Thyroid gland (tissue), 4 donors: ENCODE data around the gene CKLF. TPM values are rescaled to one million over a fixed set of nuclear protein-coding genes. Genes with fewer than 3 reads are reported as not detected.

ENCODE experiments used
- DNase-seq, 2 donors: peaks; one replicate each; pipeline ENCODE4 v3.0.0-alpha.2; 2019
- H3K27ac ChIP-seq, 3 donors: fragments of 200-600 bp; sonication (generic); 1 replicate in 2 of 3; 2 replicates in 1 of 3; pipeline ENCODE4 v1.5.1; 2016 to 2019; ENCODE audit warnings: mild to moderate bottlenecking in 1 of 3, moderate library complexity in 1 of 3
- H3K27me3 ChIP-seq: fragments of 200-600 bp; sonication (generic); one replicate; pipeline ENCODE4 v1.5.1; 2019
- H3K36me3 ChIP-seq, 2 donors: fragments of 200-600 bp; sonication (generic); one replicate each; pipeline ENCODE4 v1.5.1; 2016 to 2019
- H3K4me1 ChIP-seq, 2 donors: fragments of 200-600 bp; sonication (generic); one replicate each; pipeline ENCODE4 v1.5.1; 2017 to 2019
- H3K4me3 ChIP-seq, 3 donors: fragments of 200-600 bp; sonication (generic); replicated peaks in 1 of 3; 1 replicate in 2 of 3; 2 replicates in 1 of 3; pipeline ENCODE4 v1.5.1; 2016; ENCODE audit warnings: mild to moderate bottlenecking in 1 of 3
- H3K9me3 ChIP-seq: fragments of 200-600 bp; sonication (generic); one replicate; pipeline ENCODE4 v1.5.1; 2017
- CTCF ChIP-seq, 6 experiments: fragments of 200-600 bp in 3 of 6; fragments of 450-650 bp in 3 of 6; sonication (generic) in 3 of 6; IDR thresholded peaks; one replicate each; pipeline ENCODE4 v1.5.1; 2016 to 2019; ENCODE audit warnings: antibody characterized with exemption in 6 of 6, mild to moderate bottlenecking in 2 of 6, inconsistent platforms in 1 of 6, moderate library complexity in 1 of 6
- POLR2A ChIP-seq, 2 donors: fragments of 450-650 bp; IDR thresholded peaks; one replicate each; pipeline ENCODE4 v1.6.1; 2017; ENCODE audit warnings: antibody characterized with exemption in 2 of 2, mild to moderate bottlenecking in 2 of 2, moderate library complexity in 1 of 2
- WGBS, 2 donors: methylation state at CpG; one replicate each; pipeline ENCODE4 v1.1.5; 2017; 5-methylcytosine and 5-hydroxymethylcytosine counted together
- intact Hi-C: fragments of 100-400 bp; cut with DNase I; formaldehyde crosslinking; loops from one replicate; pipeline ENCODE4 v1.15.1; 2023
- total RNA-seq, 4 donors: library from RNA; depleted of rRNA; stranded (reverse); fragments of >200 nt; gene quantifications; one replicate each; pipeline ENCODE4 v1.2.3, GENCODE V29; 2016

Gene CKLF
- total RNA-seq, 4 donors from 2014 or later: 22.1 to 79.4 (median 49.9) TPM

DNA sequence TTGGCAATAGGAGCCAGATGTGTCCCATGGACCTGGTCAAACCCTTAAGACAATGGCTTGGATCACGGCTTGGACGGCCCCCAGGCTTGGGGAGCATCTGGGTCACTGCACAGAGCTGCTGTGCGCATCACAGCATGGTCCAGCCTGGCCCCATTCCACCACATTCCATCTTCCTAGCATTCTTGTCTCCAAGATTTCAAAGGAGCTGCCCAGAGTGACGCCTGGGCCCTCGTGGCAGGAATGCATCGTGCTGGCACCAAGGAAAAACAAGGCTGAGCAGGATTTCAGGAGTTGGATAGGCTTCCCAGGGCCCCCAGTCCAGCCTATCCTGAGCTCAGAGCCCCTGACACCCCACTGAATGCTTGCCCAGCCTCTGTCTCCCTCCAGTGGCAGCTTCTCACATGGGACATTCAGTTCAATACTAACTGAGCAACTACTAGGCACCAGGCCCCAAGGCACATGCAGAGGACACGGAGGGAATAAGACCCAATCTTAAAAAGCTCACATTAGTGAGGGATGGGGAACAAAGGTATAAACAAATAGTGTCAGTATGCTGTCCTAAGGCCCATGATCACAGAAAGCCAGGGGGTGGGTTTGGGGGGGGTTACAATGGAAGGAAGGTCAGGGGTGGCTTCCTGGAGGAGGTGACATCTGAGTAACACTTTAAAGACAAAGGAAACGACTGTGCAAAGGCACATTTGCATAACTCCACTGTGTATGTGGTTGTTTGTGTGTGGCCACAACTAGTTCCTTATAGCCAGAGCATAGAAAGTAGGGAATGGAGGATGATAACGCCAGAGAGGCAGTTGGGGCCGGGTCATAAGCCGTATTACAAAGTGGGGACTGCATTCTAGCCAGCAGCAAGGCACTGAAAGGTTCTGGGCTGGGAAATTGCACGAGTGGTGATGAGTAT, 36.5 kb upstream of the CKLF start:
- no peaks in the 10 kb centered on the region for H3K9me3 ChIP-seq
- intact Hi-C loops: loop anchor here (5.0 kb wide), 1 partner anchor 36 kb away; the partner anchor contains the start of genes CKLF and TK2
- no peak overlapping the region for H3K4me3 ChIP-seq
- DNase-seq: peak in 1 of 2 donors; percentile 45
- H3K4me1 ChIP-seq: peaks cover 61 to 85% of the 10 kb centered on the region in 2 donors
- peak overlapping the region; percentile 77 to 96 (median 90) for H3K27ac ChIP-seq
- no peaks in the 10 kb centered on the region for H3K27me3 ChIP-seq
- no peaks in the 10 kb centered on the region for H3K36me3 ChIP-seq
- 65 to 74% methylated on average over 12 of the region's 12 CpGs for WGBS, 2 donors
- peak in 5 of 6 experiments; percentile 13 to 42 (median 31) for TF ChIP-seq CTCF (IDR thresholded peaks at IDR 0.05)
- TF ChIP-seq POLR2A (IDR thresholded peaks at IDR 0.05): no peak

GRCh38 chr16:66516509-66516807, 35.9 kb upstream of the CKLF start:
- Histone ChIP-seq H3K4me1 (peaks cover 61 to 85% of the 10 kb centered on the region in 2 donors), H3K27me3 (no peaks in the 10 kb centered on the region), H3K36me3 (no peaks in the 10 kb centered on the region), H3K27ac (peak overlapping the region; percentile 77 to 96 (median 90)), H3K4me3 (no peak overlapping the region), H3K9me3 (no peaks in the 10 kb centered on the region)
- WGBS, 2 donors: 12 to 27% methylated on average over 8 of the region's 8 CpGs
- intact Hi-C loops: loop anchor here (5.0 kb wide), 1 partner anchor 36 kb away; the partner anchor contains the start of genes CKLF and TK2
- TF ChIP-seq CTCF (IDR thresholded peaks at IDR 0.05) (peak in 1 of 6 experiments; percentile 9), POLR2A (IDR thresholded peaks at IDR 0.05) (no peak)
- DNase-seq: no peak

GRCh38 chr16:66516808-66517585, 35.4 kb upstream of the CKLF start:
- Histone ChIP-seq H3K4me3 (no peak overlapping the region), H3K27me3 (no peaks in the 10 kb centered on the region), H3K27ac (peak overlapping the region; percentile 90 to 96 (median 95)), H3K9me3 (no peaks in the 10 kb centered on the region), H3K36me3 (no peaks in the 10 kb centered on the region), H3K4me1 (peaks cover 61 to 85% of the 10 kb centered on the region in 2 donors)
- intact Hi-C loops: loop anchor here (5.0 kb wide), 1 partner anchor 35 kb away; the partner anchor contains the start of genes CKLF and TK2
- DNase-seq: peak; percentile 99
- WGBS, 2 donors: 25% methylated on average over 15 of the region's 15 CpGs
- TF ChIP-seq POLR2A (IDR thresholded peaks at IDR 0.05) (peak in 1 of 2 donors; percentile 53), CTCF (IDR thresholded peaks at IDR 0.05) (no peak)

- 72 to 73% methylated on average over 8 of the region's 8 CpGs for WGBS, 2 donors
- TF ChIP-seq POLR2A (IDR thresholded peaks at IDR 0.05) (no peak), CTCF (IDR thresholded peaks at IDR 0.05) (no peak)
- DNase-seq: no peak
- intact Hi-C loops: loop anchor here (5.0 kb wide), 1 partner anchor 35 kb away; the partner anchor contains the start of genes CKLF and TK2
- H3K9me3 ChIP-seq: no peaks in the 10 kb centered on the region
- no peaks in the 10 kb centered on the region for H3K27me3 ChIP-seq
- no peaks in the 10 kb centered on the region for H3K36me3 ChIP-seq
- peak overlapping the region; percentile 90 to 96 (median 95) for H3K27ac ChIP-seq
- H3K4me3 ChIP-seq: no peak overlapping the region
- H3K4me1 ChIP-seq: peaks cover 61 to 85% of the 10 kb centered on the region in 2 donors
Measured at GRCh38 chr16:66517586-66518263, 34.7 kb upstream of the CKLF start.
